Astrocyte (in vitro differentiated cells and primary cell): ENCODE data around the gene FAM234B.

Source experiments
- CTCF ChIP-seq: IDR thresholded peaks from 2 replicates; pipeline ENCODE4 v1.5.1; 2011; ENCODE audit warnings: low read depth, mild to moderate bottlenecking, inconsistent platforms, low read length, moderate library complexity; ENCODE audit not compliant: insufficient read depth
- EZH2 ChIP-seq: IDR thresholded peaks from 2 replicates; pipeline ENCODE4 v1.6.1; 2012; ENCODE audit warnings: mild to moderate bottlenecking, low read length, inconsistent platforms; ENCODE audit not compliant: insufficient read depth

- TF ChIP-seq CTCF = no peak
- no peak for TF ChIP-seq EZH2
These were observed 49.1 kb upstream of the FAM234B start for GRCh38 chr12:12995088-12995487.
